ENCODE measurements around the gene NBPF9. TPM values are rescaled to one million over a fixed set of nuclear protein-coding genes. Genes with fewer than 3 reads are reported as not detected.

NBPF9 gene
- 19.5 and 22.4 TPM in 2 replicates for total RNA-seq

GRCh38 chr1:149103109-149104081, at the start of gene NBPF9:
Gene NBPF9 (minus strand): TSS chr1:149103551. CDS start chr1:149082139, 21,412 bp downstream.

Measured in thoracic aorta endothelial cell (primary cell).